ENCODE results near the gene RAB40C.

DNA sequence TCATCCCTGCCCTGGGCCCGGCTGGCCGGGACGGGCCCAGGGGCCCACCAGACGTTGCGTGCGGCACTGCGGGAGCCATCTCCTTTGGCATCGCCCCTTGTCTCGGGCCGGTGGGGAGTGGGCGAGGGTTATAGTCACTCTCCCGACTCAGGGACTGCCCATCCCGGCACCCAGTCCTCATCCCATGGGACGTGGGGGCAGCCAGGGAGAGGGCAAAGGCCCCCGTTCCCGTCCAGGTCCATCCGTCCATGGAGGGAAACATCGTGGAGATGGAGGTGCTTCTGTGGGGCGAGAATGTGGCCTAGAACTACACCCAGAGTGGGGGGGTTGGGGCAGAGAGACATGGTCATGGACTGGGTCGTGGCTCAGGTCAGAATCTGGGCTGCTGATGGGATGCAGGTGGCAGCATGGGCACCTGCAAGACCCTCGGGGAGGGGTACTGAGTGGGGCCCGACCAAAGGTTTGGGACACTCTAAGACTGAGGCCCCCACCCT, 56.9 kb downstream of the RAB40C start:
- TF ChIP-seq, protein P1, sequence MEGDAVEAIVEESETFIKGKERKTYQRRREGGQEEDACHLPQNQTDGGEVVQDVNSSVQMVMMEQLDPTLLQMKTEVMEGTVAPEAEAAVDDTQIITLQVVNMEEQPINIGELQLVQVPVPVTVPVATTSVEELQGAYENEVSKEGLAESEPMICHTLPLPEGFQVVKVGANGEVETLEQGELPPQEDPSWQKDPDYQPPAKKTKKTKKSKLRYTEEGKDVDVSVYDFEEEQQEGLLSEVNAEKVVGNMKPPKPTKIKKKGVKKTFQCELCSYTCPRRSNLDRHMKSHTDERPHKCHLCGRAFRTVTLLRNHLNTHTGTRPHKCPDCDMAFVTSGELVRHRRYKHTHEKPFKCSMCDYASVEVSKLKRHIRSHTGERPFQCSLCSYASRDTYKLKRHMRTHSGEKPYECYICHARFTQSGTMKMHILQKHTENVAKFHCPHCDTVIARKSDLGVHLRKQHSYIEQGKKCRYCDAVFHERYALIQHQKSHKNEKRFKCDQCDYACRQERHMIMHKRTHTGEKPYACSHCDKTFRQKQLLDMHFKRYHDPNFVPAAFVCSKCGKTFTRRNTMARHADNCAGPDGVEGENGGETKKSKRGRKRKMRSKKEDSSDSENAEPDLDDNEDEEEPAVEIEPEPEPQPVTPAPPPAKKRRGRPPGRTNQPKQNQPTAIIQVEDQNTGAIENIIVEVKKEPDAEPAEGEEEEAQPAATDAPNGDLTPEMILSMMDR (conservative IDR thresholded peaks at IDR 0.05; ENCODE audit: low read length) = no peak
- no peak for TF ChIP-seq EZH2phosphoT487 (IDR thresholded peaks at IDR 0.05; ENCODE audit: borderline replicate concordance)

Data from Loucy (cell line).